Measurements from ENCODE around the gene SLC22A3.
"Not testable (repeated sequence)": the region's sequence is repeated elsewhere in the genome, so short reads cannot be mapped to it uniquely, and the experiment has no call there.

DNA sequence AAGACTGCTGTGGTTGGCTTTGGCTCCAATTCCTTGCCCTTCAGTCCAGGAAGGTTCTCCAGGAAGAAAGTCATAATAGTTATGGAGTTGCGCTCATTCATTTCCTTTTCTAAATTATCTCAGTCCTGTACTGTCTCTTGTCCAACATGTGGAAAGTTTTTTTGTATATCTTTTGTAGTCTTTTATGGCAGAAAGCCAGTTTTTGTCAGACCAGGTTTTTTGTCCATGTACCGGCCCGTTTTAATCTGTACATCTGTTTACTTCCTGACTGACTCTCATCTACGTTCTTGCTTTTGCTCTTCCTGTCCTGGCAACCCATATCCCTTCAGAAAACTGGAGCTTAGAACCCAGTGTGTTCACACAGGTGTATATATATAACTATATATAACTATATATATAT, 127.9 kb downstream of the SLC22A3 start:
- TF ChIP-seq, protein P1, sequence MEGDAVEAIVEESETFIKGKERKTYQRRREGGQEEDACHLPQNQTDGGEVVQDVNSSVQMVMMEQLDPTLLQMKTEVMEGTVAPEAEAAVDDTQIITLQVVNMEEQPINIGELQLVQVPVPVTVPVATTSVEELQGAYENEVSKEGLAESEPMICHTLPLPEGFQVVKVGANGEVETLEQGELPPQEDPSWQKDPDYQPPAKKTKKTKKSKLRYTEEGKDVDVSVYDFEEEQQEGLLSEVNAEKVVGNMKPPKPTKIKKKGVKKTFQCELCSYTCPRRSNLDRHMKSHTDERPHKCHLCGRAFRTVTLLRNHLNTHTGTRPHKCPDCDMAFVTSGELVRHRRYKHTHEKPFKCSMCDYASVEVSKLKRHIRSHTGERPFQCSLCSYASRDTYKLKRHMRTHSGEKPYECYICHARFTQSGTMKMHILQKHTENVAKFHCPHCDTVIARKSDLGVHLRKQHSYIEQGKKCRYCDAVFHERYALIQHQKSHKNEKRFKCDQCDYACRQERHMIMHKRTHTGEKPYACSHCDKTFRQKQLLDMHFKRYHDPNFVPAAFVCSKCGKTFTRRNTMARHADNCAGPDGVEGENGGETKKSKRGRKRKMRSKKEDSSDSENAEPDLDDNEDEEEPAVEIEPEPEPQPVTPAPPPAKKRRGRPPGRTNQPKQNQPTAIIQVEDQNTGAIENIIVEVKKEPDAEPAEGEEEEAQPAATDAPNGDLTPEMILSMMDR (conservative IDR thresholded peaks at IDR 0.05; ENCODE audit: low read length) = not testable (repeated sequence)
- not testable (repeated sequence) for TF ChIP-seq EZH2phosphoT487 (IDR thresholded peaks at IDR 0.05; ENCODE audit: borderline replicate concordance, low read depth, low read length)

Measured in OCI-LY7 (cell line).